RKO (cell line): ENCODE results near the gene ESR1.

Experiments
- DNase-seq: peaks from one replicate; pipeline ENCODE4 v3.0.0-alpha.2; 2016; ENCODE audit warnings: low spot score

The ESR1 gene

GRCh38 chr6:151807513-151808370 is at the start of gene ESR1:
Gene ESR1, plus strand, starts transcription at chr6:151807682. Its CDS starts 231 bp downstream, at chr6:151807913.
- DNase-seq, result no peak

GRCh38 chr6:151760486-151760885 is 47.0 kb upstream of the ESR1 start:
- DNase-seq, result no peak

GRCh38 chr6:151761851-151762250 is 45.6 kb upstream of the ESR1 start:
- DNase-seq, result no peak

GRCh38 chr6:151762817-151763216 is 44.7 kb upstream of the ESR1 start:
- no peak for DNase-seq

GRCh38 chr6:151763303-151763702 is 44.2 kb upstream of the ESR1 start:
- DNase-seq, result no peak

- DNase-seq, result peak; percentile 56
Observed at GRCh38 chr6:151763938-151764680, 43.4 kb upstream of the ESR1 start.

- DNase-seq, result peak; percentile 74
Observed at GRCh38 chr6:151765444-151765886, 42.0 kb upstream of the ESR1 start.

GRCh38 chr6:151772446-151772845 is 35.0 kb upstream of the ESR1 start:
- DNase-seq, result no peak

- no peak for DNase-seq
Observed at GRCh38 chr6:151773382-151773781, 34.1 kb upstream of the ESR1 start.

- no peak for DNase-seq
Observed at GRCh38 chr6:151782560-151782959, 24.9 kb upstream of the ESR1 start.

GRCh38 chr6:151783692-151784091 is 23.8 kb upstream of the ESR1 start:
- no peak for DNase-seq

GRCh38 chr6:151784441-151785214 is 22.9 kb upstream of the ESR1 start:
- DNase-seq, result no peak

- no peak for DNase-seq
Observed at GRCh38 chr6:151796842-151797530, 10.5 kb upstream of the ESR1 start.

GRCh38 chr6:151803743-151804142 is 3.7 kb upstream of the ESR1 start:
- DNase-seq, result no peak

GRCh38 chr6:151804585-151805285 is 2.7 kb upstream of the ESR1 start:
- DNase-seq, result no peak

GRCh38 chr6:151805286-151805840 is 2.1 kb upstream of the ESR1 start:
- no peak for DNase-seq

- no peak for DNase-seq
Observed at GRCh38 chr6:151806757-151807512, 547 bp upstream of the ESR1 start.

- DNase-seq, result no peak
Observed at GRCh38 chr6:151808371-151809241, 1.1 kb downstream of the ESR1 start.

- no peak for DNase-seq
Observed at GRCh38 chr6:151811081-151811480, 3.6 kb downstream of the ESR1 start.
